ENCODE data around the gene WDR19.

GRCh38 chr4:39326468-39326977 lies 144.2 kb downstream of the WDR19 start:
- TF ChIP-seq, protein P1, sequence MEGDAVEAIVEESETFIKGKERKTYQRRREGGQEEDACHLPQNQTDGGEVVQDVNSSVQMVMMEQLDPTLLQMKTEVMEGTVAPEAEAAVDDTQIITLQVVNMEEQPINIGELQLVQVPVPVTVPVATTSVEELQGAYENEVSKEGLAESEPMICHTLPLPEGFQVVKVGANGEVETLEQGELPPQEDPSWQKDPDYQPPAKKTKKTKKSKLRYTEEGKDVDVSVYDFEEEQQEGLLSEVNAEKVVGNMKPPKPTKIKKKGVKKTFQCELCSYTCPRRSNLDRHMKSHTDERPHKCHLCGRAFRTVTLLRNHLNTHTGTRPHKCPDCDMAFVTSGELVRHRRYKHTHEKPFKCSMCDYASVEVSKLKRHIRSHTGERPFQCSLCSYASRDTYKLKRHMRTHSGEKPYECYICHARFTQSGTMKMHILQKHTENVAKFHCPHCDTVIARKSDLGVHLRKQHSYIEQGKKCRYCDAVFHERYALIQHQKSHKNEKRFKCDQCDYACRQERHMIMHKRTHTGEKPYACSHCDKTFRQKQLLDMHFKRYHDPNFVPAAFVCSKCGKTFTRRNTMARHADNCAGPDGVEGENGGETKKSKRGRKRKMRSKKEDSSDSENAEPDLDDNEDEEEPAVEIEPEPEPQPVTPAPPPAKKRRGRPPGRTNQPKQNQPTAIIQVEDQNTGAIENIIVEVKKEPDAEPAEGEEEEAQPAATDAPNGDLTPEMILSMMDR (IDR thresholded peaks at IDR 0.05), result no peak
- TF ChIP-seq ZFX (IDR thresholded peaks at IDR 0.05; ENCODE audit: borderline replicate concordance), result no peak

Measured in 22Rv1 (cell line).